AG04450 (cell line): ENCODE results near the gene LGI4. TPM values are rescaled to one million over a fixed set of nuclear protein-coding genes. Genes with fewer than 3 reads are reported as not detected.

Experiments used
- CTCF ChIA-PET: fragments of 300-600, 350-600 bp; formaldehyde crosslinking; extraction: SDS; loops from one replicate; lab custom pipeline; 2022; ENCODE audit warnings: antibody characterized with exemption, inconsistent platforms; lab: Charles Lee
- POLR2A ChIA-PET: fragments of 350-600 bp; formaldehyde crosslinking; extraction: SDS; loops from one replicate; lab custom pipeline; 2021; ENCODE audit warnings: antibody characterized with exemption, inconsistent platforms; lab: Yijun Ruan, JAX
- DNase-seq: peaks from one replicate; pipeline ENCODE4 v3.0.0-alpha.2; 2011; ENCODE audit warnings: low read depth, low spot score
- H3K27ac ChIP-seq: one replicate; pipeline ENCODE4 v1.5.1; 2012; ENCODE audit warnings: low read depth, low read length, control low read depth
- H3K27me3 ChIP-seq: one replicate; pipeline ENCODE4 v1.6.0; 2012; ENCODE audit warnings: low read length; ENCODE audit not compliant: control insufficient read depth, insufficient read depth
- H3K4me3 ChIP-seq: 2 replicates; pipeline ENCODE4 v1.5.1; 2011; ENCODE audit warnings: mild to moderate bottlenecking, low read depth, low read length, control low read depth
- H3K9me3 ChIP-seq: 2 replicates; pipeline ENCODE4 v1.5.1; 2012; ENCODE audit warnings: low read length; ENCODE audit not compliant: control insufficient read depth, insufficient read depth
- CTCF ChIP-seq: IDR thresholded peaks from 2 replicates; pipeline ENCODE4 v1.5.1; 2011; ENCODE audit warnings: low read depth, low read length, control low read depth, inconsistent platforms
- polyA plus RNA-seq: library from polyadenylated mRNA; depleted of rRNA; stranded (reverse); fragments of >200 nt; gene quantifications from 2 replicates; pipeline ENCODE4 v1.2.3, GENCODE V29; 2011

LGI4 gene
- polyA plus RNA-seq, 1 experiment: 0.07 TPM

GRCh38 chr19:35166100-35167063, 31.5 kb upstream of the LGI4 start:
- Histone ChIP-seq H3K27ac (no peak overlapping the region), H3K4me3 (no peak overlapping the region), H3K27me3 (no peaks in the 10 kb centered on the region), H3K9me3 (peaks cover 39% of the 10 kb centered on the region)
- no peak for TF ChIP-seq CTCF
- ChIA-PET POLR2A (no interaction called here), CTCF (no interaction called here)
- no peak for DNase-seq

- TF ChIP-seq CTCF: no peak
- ChIA-PET POLR2A (no interaction called here), CTCF (no interaction called here)
- Histone ChIP-seq H3K9me3 (peaks cover 41% of the 10 kb centered on the region), H3K27ac (no peak overlapping the region), H3K27me3 (no peaks in the 10 kb centered on the region), H3K4me3 (no peak overlapping the region)
- no peak for DNase-seq
Observed at GRCh38 chr19:35165200-35166058, 30.6 kb upstream of the LGI4 start.

- Histone ChIP-seq H3K9me3 (peaks cover 41% of the 10 kb centered on the region), H3K27ac (no peak overlapping the region), H3K27me3 (no peaks in the 10 kb centered on the region), H3K4me3 (no peak overlapping the region)
- TF ChIP-seq CTCF: no peak
- ChIA-PET CTCF (no interaction called here), POLR2A (no interaction called here)
- DNase-seq: no peak
Observed at GRCh38 chr19:35164418-35164817, 29.6 kb upstream of the LGI4 start.

- Histone ChIP-seq H3K9me3 (peaks cover 41% of the 10 kb centered on the region), H3K27me3 (no peaks in the 10 kb centered on the region), H3K27ac (no peak overlapping the region), H3K4me3 (no peak overlapping the region)
- ChIA-PET POLR2A (no interaction called here), CTCF (no interaction called here)
- no peak for TF ChIP-seq CTCF
- no peak for DNase-seq
Observed at GRCh38 chr19:35162471-35163326, 27.8 kb upstream of the LGI4 start.
